NCI-H345 treated with DMSO at 0.1 percent for 48 hours (cell line): ENCODE results near the gene ACSL1.
"Not testable (repeated sequence)": the region's sequence is repeated elsewhere in the genome, so short reads cannot be mapped to it uniquely, and the experiment has no call there.

Experiments used
- DNase-seq: peaks from one replicate; lab custom pipeline; 2025; ENCODE audit not compliant: unreplicated experiment; lab: John Stamatoyannopoulos, UW

ACSL1 gene

GRCh38 chr4:184792950-184793555 lies 32.7 kb downstream of the ACSL1 start:
- DNase-seq, result no peak

GRCh38 chr4:184792334-184792733 lies 33.4 kb downstream of the ACSL1 start:
- no peak for DNase-seq

GRCh38 chr4:184790826-184791225 lies 34.9 kb downstream of the ACSL1 start:
- DNase-seq, result no peak

- no peak for DNase-seq
These were observed 37.8 kb downstream of the ACSL1 start for GRCh38 chr4:184787766-184788503.

GRCh38 chr4:184785813-184786212 lies 40.0 kb downstream of the ACSL1 start:
- DNase-seq, result no peak

- no peak for DNase-seq
These were observed 41.0 kb downstream of the ACSL1 start for GRCh38 chr4:184784628-184785257.

GRCh38 chr4:184782731-184783373 lies 42.9 kb downstream of the ACSL1 start:
- no peak for DNase-seq

GRCh38 chr4:184779160-184779559 lies 46.6 kb downstream of the ACSL1 start:
- not testable (repeated sequence) for DNase-seq

GRCh38 chr4:184778325-184778724 lies 47.4 kb downstream of the ACSL1 start:
- DNase-seq, result no peak

- DNase-seq, result no peak
These were observed 48.9 kb downstream of the ACSL1 start for GRCh38 chr4:184776821-184777220.

- no peak for DNase-seq
These were observed 49.8 kb downstream of the ACSL1 start for GRCh38 chr4:184775854-184776555.

- no peak for DNase-seq
These were observed 51.6 kb downstream of the ACSL1 start for GRCh38 chr4:184774152-184774551.

GRCh38 chr4:184771416-184771815 lies 54.4 kb downstream of the ACSL1 start:
- DNase-seq, result no peak

- no peak for DNase-seq
These were observed 56.5 kb downstream of the ACSL1 start for GRCh38 chr4:184769141-184769765.

GRCh38 chr4:184768296-184768695 lies 57.5 kb downstream of the ACSL1 start:
- no peak for DNase-seq

- DNase-seq, result no peak
These were observed 59.3 kb downstream of the ACSL1 start for GRCh38 chr4:184766446-184766845.

- DNase-seq, result no peak
These were observed 60.1 kb downstream of the ACSL1 start for GRCh38 chr4:184765473-184766340.

GRCh38 chr4:184764601-184765000 lies 61.2 kb downstream of the ACSL1 start:
- DNase-seq, result no peak

GRCh38 chr4:184763150-184763780 lies 62.5 kb downstream of the ACSL1 start:
- DNase-seq, result no peak
